Esophagus mucosa (tissue), 1 donor: ENCODE data around the gene ZBTB8OS. TPM values are rescaled to one million over a fixed set of nuclear protein-coding genes. Genes with fewer than 3 reads are reported as not detected.
"Not testable (repeated sequence)": the region's sequence is repeated elsewhere in the genome, so short reads cannot be mapped to it uniquely, and the experiment has no call there.

Source experiments
- ATAC-seq: fragments of 200-7000 bp; cut with Tn5 transposase; one replicate; pipeline ENCODE4 v1.9.1; 2020
- total RNA-seq: library from RNA; stranded (reverse); gene quantifications from one replicate; pipeline ENCODE4 v1.2.4, GENCODE V29; 2023
- donor health status: DM: yes; HTN: yes; CAD: no.

The ZBTB8OS gene
- total RNA-seq, 1 donor from 2014 or later, result 30.6 TPM

DNA sequence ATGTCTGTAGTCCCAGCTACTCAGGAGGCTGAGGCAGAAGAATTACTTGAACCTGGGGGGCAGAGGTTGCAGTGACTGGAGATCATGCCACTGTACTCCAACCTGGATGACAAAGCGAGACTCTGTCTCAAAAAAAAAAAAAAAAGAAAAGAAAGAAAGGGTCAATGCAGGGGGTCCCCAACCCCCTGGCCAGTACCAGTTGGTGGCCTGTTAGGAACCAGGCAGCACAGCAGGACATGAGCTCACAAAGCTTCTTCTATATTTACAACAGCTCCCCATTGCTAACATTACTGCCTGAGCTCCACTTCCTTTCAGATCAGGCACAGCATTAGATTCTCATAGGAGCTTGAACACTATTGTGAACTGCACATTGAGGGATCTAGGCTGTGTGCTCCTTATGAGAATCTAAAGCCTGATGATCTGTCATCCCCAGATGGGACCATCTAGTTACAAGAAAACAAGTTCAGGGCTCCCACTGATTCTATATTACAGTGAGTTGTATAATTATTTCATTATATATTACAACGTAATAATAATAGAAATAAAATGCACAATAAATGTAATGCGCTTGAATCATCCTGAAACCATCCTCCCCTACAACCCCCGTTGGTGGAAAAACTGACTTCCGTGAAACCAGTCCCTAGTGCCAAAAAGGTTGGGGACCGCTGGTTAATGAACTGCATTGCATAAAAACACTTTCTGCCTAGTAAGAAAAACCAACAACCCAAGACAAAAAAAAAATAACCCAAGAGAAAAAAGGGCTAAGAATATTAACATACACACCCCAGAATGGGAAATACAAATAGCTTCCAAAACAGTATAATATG lies 2.8 kb downstream of the ZBTB8OS start:
- ATAC-seq, result no peak

DNA sequence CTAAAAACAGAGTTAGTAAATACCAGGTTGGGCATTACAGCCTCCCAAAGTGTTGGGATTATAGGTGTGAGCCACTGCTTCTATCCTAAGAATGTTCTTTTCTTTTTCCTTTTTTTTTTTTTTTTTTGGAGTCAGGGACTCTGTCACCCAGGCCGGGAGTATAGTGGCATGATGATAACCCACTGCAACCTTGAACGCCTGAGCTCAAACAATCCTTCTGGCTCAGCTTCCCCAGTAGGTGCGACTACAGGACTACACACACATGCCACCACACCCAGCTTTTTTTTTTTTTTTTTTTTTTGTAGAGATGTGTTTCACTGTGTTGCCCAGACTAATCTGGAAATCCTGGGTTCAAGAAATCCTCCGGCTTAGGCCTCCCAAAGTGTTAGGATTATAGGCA lies 5.9 kb downstream of the ZBTB8OS start:
- no peak for ATAC-seq

DNA sequence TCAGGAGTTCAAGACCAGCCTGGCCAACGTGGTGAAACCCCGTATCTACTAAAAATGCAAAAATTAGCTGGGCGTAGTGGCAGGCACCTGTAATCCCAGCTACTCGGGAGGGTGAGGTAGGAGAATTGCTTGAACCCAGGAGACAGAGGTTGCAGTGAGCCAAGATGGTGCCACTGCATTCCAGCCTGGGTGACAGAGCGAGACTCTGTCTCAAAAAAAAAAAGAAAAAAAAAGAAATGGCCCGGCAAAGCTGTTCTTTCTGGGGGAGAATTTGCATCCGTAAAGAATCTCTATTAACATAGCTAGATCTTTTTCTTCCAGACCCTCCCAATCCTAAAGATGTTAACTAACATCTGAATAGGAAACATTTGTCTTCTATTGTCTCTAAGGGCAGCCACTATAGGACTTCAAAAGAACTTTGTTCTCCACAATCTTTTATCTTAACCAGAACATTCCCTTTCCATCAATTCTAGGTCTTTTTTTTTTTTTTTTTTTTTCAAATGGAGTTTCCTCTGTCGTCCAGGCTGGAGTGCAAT lies 8.0 kb downstream of the ZBTB8OS start:
- not testable (repeated sequence) for ATAC-seq

DNA sequence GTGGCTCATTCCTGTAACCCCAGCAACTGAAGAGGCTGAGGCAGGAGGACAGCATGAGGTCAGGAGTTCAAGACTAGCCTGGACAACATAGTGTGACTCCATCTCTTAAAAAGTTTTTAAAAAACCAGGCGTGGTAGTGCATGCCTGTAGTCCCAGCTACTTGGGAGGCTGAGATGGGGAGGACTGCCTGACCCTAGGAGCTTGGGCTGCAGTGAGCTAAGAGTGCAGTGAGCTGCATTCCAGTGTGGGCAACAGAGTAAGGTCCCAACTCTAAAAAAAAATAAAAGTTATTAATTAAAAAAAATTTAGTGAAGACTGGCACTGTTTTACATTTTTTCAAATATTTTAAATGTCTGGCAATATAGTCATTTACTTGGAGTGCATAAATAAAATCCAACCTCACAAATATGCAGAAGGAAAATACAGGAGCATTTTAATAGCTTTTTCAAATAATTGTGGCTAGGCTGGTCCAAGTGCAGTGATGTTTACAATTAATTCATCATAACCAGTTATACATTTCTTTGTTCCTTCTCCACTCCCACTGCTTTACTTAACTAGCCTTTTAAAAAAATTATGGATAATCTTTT lies 10.8 kb downstream of the ZBTB8OS start:
- no peak for ATAC-seq

DNA sequence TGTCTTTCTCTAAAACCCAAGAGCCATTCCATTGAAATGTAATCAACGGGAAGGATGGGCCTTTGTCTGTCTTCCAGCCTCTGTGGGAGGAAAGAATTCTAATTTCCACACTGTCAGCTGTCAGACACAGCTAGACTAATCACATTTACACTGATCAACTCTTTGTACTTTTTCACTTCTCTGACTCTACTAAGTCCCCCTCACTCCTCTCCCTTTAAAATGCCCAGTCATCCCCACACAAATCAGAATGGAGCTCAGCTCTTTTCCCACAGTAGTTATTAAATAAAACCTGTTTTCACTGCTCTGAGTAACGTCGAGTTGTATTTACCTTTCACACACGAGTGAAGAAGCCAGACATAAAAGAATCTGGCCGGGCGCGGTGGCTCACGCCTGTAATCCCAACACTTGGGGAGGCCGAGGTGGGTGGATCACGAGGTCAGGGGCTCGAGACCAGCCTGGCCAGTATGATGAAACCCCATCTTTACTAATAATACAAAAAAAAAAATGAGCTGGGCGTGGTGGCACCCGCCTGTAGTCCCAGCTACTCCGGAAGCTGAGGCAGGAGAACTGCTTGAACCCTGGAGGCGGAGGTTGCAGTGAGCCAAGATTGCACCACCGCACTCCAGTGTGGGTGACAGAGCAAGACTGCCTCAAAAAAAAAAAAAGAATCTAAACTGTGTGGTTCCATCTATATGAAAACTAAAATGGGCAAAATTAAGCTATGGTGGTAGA lies 13.3 kb downstream of the ZBTB8OS start:
- peak; percentile 95 for ATAC-seq

- ATAC-seq, result no peak
Observed at GRCh38 chr1:32635508-32636277, 14.7 kb downstream of the ZBTB8OS start.

DNA sequence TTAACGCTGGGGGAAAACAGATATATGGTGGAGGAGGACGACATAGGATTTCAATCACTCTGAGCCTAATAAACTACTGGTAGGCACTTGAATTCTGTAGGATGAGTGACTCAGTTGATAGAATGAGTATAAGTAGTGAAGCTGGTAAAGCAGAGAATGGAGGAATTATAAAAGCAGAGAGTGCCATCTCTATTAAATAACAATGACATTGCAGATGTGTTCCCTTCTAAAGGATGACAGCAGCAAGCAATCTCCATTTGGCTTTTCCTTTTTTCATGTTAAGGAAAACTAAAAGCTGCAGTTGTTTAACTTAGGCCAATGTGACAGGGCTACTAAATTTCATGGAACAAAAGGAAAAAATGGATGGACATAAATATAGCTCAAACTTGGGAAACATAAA lies 17.5 kb downstream of the ZBTB8OS start:
- ATAC-seq, result no peak

DNA sequence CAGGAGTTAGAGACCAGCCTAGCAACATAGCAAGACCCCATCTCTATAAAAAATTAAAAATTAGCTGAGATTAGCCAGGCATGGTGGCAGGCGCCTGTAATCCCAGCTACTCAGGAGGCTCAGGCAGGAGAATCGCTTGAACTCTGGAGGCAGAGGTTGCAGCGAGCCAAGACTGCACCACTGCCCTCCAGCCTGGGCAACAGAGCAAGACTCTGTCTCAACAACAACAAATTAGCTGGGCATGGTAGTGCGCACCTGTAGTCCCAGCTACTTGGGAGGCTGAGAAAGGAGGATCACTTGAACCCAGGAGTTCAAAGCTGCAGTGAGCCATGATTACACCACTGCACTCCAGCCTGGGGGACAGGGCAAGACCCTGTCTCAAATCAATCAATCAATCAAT lies 20.2 kb downstream of the ZBTB8OS start:
- not testable (repeated sequence) for ATAC-seq

- peak; percentile 15 for ATAC-seq
Observed at GRCh38 chr1:32627596-32628162, 22.7 kb downstream of the ZBTB8OS start.

DNA sequence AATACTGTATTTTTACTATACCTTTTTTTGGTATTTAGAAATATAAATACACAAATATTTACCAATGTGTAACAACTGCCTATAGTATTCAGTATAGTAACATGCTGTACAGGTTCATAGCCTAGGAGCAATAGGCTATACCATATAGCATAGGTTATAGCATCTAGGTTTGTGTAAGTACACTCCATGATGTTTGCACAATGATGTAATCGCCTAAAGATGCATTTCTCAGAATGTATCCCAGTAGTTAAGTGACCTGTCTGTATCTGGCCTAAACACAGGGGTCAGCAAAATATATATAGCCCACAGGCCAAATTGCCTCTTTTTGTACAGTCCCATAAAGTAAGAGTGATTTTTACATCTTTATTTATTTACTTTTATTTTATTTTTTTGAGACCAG lies 24.2 kb downstream of the ZBTB8OS start:
- no peak for ATAC-seq

DNA sequence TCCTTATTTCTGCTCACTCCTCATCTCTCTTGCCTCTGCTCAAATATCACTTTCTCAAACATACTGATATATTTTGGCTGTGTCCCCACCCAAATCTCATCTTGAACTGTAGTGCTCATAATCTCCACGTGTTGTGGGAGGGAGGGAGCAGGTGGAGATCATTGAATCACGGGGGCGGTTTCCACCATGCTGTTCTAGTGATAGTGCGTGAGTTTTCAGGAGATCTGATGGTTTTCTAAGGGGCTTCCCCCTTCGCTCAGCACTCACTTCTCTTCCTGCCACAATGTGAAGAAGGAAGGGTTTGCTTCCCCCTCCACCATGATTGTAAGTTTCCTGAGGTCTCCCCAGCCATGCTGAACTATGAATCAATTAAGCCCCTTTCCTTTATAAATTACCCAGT lies 26.6 kb downstream of the ZBTB8OS start:
- ATAC-seq, result no peak

DNA sequence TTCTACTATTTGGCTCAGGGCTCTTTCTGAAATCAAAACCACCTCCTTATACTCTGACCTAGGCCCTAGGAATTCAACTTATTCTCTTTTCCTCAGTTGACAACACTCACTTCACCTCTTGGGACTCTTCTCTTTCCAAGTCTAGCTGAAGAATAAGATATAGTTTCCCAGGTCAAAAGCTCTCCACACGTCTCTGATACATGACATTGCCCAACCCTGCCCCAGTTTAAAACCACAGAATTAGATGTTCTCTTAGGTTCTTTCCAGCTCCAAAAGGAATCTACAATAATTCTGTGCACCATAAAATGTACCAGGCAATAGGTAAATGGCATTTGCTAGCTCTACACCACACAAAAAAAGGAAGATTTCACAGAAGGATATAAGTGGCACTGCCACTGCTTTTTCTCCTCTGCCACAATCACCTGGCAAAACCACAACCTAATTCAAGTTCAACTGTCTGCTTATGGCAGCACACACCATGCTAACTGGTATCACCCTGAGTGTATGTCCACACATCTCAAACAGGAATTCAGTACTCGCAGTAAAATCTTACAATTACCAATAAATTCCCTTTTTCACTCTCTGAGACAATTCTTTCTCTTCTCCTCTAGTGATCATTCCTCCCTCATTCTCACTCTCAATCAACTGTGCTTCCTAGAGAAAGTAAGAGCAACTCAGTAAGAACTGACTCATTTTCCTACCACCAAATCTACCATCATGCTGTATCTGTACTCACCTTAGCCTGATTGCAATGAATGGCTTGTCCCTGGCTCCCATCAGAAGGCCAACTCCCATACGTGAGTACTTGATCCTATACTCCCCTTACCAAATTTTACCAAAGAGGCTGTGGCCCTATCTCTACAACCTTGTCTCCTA lies 27.3 kb downstream of the ZBTB8OS start:
- ATAC-seq, result no peak

- no peak for ATAC-seq
Observed at GRCh38 chr1:32622205-32622604, 28.1 kb downstream of the ZBTB8OS start.

- no peak for ATAC-seq
Observed at GRCh38 chr1:32619701-32620485, 30.5 kb downstream of the ZBTB8OS start.

- no peak for ATAC-seq
Observed at GRCh38 chr1:32618673-32619221, 31.6 kb downstream of the ZBTB8OS start.

DNA sequence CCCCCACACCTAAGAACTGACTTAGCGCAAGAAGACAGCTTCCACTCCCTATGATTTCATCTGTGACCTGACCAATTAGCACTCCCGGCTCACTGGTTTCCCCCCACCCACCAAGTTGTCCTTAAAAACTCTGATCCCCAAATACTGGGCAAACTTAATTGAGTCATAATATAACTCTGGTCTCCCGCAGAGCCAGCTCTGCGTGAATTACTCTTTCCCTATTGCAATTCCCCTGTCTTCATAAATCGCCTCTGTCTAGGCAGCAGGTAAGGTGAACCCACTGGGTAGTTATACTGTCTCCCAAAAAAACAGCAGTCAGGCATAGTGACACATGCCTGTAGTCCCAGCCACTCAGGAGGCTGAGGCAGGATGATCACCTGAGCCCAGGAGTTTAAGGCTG lies 36.9 kb downstream of the ZBTB8OS start:
- ATAC-seq, result no peak

DNA sequence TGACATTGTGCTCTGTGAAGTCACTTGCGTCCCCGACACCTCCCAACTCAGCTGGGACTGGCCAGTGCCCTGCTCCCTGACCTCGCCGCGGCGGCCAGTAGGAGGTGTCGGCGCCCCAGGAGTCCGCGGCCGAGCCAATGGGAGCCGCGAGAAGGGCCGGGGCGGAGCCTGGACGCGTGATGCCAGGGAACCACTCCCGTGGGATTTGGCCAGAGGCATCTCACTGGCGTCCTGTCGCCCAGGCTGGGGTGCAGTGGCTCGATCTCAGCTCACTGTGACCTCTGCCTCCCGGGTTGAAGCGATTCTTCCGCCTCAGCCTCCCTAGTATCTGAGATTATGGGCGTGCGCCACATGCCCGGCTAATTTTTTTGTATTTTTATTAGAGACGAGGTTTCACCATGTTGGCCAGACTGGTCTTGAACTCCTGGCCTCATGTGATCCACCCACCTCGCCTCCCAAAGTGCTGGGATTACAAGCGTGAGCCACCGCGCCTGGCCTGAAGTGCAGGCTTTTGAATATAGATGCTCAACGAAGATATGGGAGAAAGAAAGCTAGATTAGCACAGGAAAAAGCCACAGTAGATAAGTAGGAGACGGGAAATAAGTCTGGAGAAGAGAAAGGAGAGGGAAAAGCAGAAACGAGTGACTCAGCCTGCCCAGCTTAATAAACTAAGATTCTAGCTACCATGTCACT lies 38.0 kb downstream of the ZBTB8OS start:
- peak; percentile 98 for ATAC-seq

DNA sequence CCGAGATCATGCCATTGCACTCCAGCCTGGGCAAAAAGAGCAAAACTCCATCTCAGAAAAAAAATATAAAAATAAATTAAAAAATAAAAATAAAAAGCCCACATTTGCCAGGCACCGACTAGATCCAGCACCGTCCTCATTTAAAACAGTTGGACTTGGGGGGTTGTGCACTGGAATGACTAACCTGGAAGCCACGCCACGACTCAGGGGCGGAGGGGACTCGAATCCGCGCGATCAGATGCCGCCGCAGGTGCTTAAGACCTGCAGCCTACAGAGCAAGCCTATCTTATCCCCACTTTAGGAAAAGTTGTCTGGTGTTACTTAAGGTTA lies 38.5 kb downstream of the ZBTB8OS start:
- no peak for ATAC-seq

GRCh38 chr1:32609180-32609579 lies 41.2 kb downstream of the ZBTB8OS start:
- no peak for ATAC-seq
